Measurements from ENCODE around the gene MMRN2.

MMRN2 gene

DNA sequence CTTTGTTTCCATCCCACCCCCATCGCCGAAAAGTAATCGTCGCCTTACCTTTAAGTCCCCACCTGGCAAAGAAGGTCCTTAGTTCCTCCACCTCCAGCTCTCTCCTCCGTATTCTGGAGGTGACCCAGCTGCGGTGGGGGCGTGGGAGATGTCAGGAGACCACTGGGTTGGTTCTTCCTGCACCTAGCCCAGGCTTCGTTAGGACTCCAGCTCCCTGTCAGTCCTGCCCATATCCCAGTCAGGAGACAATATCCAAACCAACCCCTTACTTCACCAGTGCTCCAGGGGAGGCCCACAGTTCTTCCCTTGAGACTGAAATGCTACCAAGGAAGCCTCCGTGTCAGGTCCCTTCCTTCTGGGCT is 11.6 kb upstream of the MMRN2 start:
- no peak for DNase-seq

- no peak for DNase-seq
These were observed 11.0 kb upstream of the MMRN2 start, which contains the start of gene ADIRF for GRCh38 chr10:86968271-86968993. Gene ADIRF (plus strand): TSS chr10:86968482. CDS start chr10:86968545, 63 bp downstream.

DNA sequence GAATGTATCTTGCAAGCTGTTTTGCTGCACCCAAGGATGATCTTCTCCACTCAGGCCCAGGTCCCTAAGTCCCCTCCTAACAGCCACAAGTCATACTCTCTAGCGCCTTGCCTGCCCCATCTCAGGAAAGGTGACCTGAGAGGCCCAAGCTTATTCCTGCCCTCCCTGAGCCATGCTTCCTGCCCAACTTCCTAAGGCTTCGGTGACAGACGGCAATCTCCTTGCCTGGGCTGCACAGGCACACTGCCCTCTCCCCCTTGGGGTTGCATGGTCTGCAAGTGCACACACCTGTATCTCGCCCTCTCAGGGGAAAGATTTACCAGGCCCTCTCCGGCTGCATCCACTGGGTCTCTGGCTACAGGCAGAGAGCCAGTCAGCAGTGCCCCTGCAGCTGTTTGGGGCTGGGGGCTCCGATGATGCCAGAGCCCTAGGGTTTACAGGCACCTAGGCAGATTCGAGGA is 10.1 kb upstream of the MMRN2 start:
- DNase-seq: no peak

GRCh38 chr10:86965986-86966654 is 8.7 kb upstream of the MMRN2 start:
- DNase-seq: no peak

- DNase-seq: no peak
These were observed 7.4 kb upstream of the MMRN2 start for GRCh38 chr10:86964847-86965190.

DNA sequence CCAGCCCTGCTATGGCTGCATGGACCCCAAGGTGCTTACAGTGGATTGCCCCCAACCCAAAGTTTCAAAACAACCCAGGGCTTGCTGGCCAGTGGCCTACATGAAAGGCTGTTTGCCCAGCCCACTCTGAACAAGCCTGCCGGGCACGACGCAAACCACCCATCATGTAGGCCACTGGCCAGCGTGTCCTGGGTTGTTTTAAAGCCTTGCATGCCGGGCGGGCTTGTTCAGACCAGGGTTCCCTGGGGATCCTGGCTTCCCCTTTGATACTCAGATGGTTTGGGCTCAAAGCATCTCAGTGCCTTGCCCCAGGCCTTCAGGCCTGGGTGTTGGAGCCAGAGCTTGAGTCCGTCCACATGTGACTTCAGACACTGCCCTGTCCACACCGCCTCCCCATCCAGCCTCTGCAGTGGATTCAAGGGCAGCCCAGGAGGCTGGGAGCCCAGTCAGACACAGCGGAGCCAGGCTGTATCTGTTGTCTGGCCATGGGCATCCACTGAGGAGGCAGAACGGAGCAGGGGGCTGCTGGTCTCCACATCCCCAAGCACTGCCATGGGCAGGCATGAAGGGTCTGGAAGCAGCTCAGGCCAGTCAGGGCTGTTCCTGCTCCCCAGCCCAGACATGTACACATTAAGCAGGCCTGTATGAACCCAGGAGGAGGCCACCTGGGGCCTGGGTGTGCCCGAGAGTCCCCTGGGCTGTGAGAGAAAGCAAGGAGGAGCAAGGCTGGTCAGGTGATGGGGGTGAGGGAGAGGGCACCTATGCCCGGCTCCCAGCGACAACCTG is 6.8 kb upstream of the MMRN2 start:
- DNase-seq: no peak

- DNase-seq: no peak
These were observed 6.0 kb upstream of the MMRN2 start for GRCh38 chr10:86963341-86963919.

DNA sequence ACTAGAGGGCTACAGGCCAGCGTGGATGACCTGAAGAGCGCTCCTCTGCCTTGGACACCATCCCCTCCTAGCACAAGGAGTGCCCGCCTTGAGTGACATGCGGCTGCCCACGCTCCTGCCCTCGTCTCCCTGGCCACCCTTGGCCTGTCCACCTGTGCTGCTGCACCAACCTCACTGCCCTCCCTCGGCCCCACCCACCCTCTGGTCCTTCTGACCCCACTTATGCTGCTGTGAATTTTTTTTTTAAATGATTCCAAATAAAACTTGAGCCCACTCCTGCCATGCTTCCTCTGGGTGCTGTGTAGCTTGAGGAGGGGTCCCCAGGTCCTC is 5.5 kb upstream of the MMRN2 start:
- no peak for DNase-seq

DNA sequence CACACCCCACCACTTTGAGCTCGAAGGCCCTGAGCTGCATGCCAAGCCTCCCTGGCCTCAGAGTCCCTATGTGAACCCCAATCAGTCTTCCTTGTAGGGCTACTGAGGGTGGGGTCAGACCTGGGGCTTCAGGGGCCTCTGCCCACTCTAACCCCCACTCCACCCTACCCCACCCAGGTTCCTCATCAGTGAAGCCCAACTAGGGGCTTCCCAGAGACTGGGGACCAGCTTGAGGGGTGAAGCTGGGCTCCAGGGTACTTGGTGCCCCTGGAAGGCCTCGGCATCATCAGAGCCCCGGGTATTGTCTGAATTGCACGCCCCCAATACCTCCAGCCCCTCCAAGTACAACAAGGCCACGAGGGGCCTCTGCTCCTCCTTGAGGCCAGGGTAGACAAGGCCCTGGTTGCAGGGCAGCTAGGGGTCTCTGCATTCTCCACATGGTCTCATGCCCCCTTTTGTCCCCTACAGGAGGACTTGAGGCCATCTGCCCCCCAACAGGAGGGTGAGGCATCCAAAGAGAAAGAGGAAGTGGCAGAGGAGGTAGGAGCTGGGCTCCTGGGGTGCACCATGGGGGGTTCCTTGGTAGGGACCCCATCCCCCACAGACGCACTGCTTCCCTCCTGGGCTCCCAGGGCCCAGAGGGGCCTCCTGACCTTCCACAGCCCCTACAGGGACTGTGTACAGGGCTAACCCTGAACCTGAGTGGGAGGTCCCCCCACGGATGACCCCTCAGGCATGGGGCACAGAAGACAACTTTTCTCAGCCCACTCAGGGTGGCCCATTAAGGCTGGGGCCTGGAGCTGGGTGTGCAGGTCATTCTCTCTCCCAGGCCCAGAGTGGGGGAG is 4.9 kb upstream of the MMRN2 start:
- DNase-seq: no peak

- no peak for DNase-seq
These were observed 4.2 kb upstream of the MMRN2 start for GRCh38 chr10:86961481-86962091.

GRCh38 chr10:86960863-86961434 is 3.5 kb upstream of the MMRN2 start:
- no peak for DNase-seq

- DNase-seq: no peak
These were observed 2.8 kb upstream of the MMRN2 start for GRCh38 chr10:86960003-86960862.

GRCh38 chr10:86959737-86960002 is 2.3 kb upstream of the MMRN2 start:
- no peak for DNase-seq

DNA sequence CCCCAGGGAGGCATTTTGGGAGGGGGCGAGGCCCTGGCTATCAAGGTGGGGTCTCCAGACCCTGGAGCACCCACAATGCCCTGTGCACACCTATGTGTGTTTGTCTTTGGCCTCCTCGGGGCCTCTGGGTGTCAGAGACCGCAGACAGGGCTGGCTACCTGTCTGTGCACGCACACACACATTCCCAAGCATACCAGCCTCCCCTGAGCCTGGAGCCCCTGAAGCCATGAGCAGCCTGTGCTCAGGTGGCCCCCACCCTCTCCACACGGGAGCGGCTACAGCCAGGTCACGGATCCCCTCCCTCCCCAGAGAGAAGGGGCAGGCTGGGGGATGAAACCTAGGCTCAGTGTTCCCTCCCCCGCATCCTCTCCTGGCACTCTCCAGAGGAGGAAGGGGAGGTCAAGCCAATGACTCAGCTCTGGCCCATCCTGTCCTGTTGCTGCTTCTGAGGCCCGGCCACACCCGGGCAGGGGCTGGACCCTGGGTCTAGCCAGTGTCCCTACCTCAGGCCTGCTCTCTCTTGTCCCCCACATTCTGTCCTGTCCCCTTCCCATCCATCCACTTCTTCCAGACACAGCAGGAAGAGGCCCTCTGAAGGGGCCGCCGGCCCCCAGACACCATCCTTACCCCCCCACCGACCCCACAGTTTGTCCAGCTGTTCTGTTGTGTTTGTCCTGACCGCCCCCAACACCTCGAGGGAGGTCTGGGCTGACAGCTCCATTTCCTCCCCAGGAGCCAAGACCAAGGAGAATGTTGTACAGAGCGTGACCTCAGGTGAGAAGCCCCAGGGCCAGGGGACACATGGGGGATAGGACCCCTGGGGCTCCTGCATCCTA is 1.7 kb upstream of the MMRN2 start:
- DNase-seq: no peak

DNA sequence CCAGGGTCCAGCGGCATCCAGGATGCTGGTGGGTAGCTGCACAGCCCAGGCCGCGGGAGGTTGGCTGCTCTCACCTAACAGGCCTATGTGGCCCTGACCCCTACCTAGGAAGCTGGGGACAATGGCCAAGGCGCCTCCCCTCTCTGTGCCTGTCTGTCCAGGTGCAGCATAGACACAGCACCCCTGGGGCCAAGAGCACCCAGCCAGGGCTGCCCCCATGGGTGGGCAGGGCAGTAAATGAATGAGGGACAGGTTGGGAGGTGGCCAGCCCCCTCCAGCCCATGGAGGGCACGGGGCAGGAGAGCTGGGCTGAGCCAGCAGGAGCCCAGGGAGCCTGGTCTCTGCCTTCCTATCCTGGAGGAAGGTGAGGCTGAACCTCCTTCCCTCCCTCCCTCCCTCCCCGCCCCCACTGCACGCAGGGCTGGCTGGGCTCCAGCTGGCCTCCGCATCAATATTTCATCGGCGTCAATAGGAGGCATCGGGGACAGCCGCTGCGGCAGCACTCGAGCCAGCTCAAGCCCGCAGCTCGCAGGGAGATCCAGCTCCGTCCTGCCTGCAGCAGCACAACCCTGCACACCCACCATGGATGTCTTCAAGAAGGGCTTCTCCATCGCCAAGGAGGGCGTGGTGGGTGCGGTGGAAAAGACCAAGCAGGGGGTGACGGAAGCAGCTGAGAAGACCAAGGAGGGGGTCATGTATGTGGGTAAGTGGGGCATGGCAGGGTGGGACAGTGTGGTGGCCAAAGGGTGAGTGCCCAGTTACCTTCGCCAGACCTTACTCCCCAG is 893 bp upstream of the MMRN2 start, which contains the start of gene SNCG:
SNCG (plus strand) TSS at position 484 of the 785 bp plus-strand sequence; CDS start at position 583, 99 bp downstream.
- no peak for DNase-seq

- DNase-seq: no peak
These were observed 467 bp downstream of the MMRN2 start for GRCh38 chr10:86956848-86957448.

DNA sequence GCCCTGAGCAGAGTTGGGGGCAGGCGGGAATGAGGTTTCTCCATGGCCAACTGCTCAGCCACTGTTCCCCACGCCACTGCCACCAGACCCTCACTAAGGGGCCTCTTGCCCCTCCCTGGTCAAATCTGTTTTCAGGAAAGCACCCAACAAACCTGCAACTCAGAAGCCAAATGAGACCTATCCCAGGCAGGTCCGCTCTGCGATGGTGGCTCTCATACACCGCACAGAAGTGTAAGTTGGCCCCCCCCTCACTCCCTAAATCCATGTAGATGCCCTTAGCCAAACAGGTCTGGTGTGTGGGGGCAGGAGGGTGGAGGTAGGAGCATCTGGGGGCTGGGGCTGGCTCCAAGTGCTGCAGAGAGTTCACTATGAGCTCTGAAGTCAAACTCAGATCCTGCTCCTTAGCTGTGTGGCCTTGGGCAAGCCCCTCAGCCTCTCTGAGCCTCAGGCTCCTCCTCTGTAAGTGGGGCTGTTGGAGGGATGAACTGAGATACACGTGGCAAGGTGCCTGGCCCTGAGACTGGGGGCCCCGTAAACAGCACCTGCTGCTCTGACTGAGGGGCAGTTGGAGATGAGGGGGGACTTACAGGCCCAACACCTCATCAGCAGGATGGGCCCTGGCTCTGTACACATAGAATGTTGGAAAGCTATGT is 1.1 kb downstream of the MMRN2 start:
- DNase-seq: no peak

GRCh38 chr10:86955501-86956194 is 1.8 kb downstream of the MMRN2 start:
- no peak for DNase-seq

Measured in activated CD8-positive, alpha-beta memory T cell treated with anti-CD3 and anti-CD28 coated beads, Interleukin-2, amount 50 U/mL, for 4 hours (primary cell).